SK-N-SH (cell line): ENCODE results near the gene NDUFB11. TPM values are rescaled to one million over a fixed set of nuclear protein-coding genes. Genes with fewer than 3 reads are reported as not detected.

Experiments
- CTCF ChIA-PET: fragments of 300-600, 350-600 bp; formaldehyde crosslinking; extraction: SDS; loops from one replicate; lab custom pipeline; 2021; lab: Yijun Ruan, JAX
- POLR2A ChIA-PET: fragments of 350-600 bp; sonication (Branson Sonifier 250); formaldehyde crosslinking; extraction: SDS; loops from one replicate; lab custom pipeline; 2020; ENCODE audit warnings: antibody characterized with exemption, inconsistent platforms; lab: Yijun Ruan, JAX
- DNase-seq: peaks from one replicate; pipeline ENCODE4 v3.0.0; 2012
- H2AFZ ChIP-seq: fragments of 200-600 bp; sonication (generic); 2 replicates; pipeline ENCODE4 v1.8.1; 2016; ENCODE audit warnings: antibody characterized with exemption, mild to moderate bottlenecking, low read depth
- H3F3A ChIP-seq: fragments of 200-600 bp; sonication (generic); replicated peaks from 2 replicates; pipeline ENCODE3; 2016; ENCODE audit warnings: antibody characterized with exemption, mild to moderate bottlenecking; ENCODE audit not compliant: insufficient read depth
- H3K27ac ChIP-seq, 2 experiments: fragments of 200-500 bp in 1 of 2; fragments of 200-600 bp in 1 of 2; sonication (Bioruptor generic) in 1 of 2; sonication (generic), shearing (Covaris generic) in 1 of 2; 2 replicates each; pipeline versions ENCODE4 v1.5.1 to v1.6.1; 2014 to 2016; ENCODE audit warnings: low read depth in 2 of 2, inconsistent platforms in 1 of 2, low read length in 1 of 2, mild to moderate bottlenecking in 1 of 2, mixed read lengths in 1 of 2
- H3K27me3 ChIP-seq: fragments of 200-600 bp; sonication (generic), shearing (Covaris generic); 2 replicates; pipeline ENCODE4 v1.6.1; 2016; ENCODE audit warnings: mixed run types; ENCODE audit not compliant: insufficient read depth
- H3K36me3 ChIP-seq, 2 experiments: fragments of 200-500 bp in 1 of 2; fragments of 200-600 bp in 1 of 2; sonication (Bioruptor generic) in 1 of 2; sonication (generic) in 1 of 2; replicated peaks in 1 of 2; 2 replicates each; pipeline versions ENCODE3 to v1.5.1; 2014 to 2016; ENCODE audit warnings: low read length in 1 of 2, mild to moderate bottlenecking in 1 of 2; ENCODE audit not compliant: insufficient read depth in 2 of 2, control insufficient read depth in 1 of 2
- H3K4me1 ChIP-seq, 2 experiments: fragments of 200-500 bp in 1 of 2; fragments of 200-600 bp in 1 of 2; sonication (Bioruptor generic) in 1 of 2; sonication (generic), shearing (Covaris generic) in 1 of 2; 2 replicates each; pipeline versions ENCODE4 v1.5.1 to v1.6.1; 2014 to 2016; ENCODE audit warnings: low read depth in 1 of 2, low read length in 1 of 2, mixed run types in 1 of 2; ENCODE audit not compliant: insufficient read depth in 2 of 2, control insufficient read depth in 1 of 2
- H3K4me2 ChIP-seq: fragments of 200-600 bp; sonication (generic), shearing (Covaris generic); 2 replicates; pipeline ENCODE4 v1.6.1; 2017; ENCODE audit warnings: mixed run types
- H3K4me3 ChIP-seq, 2 experiments: fragments of 200-500 bp in 1 of 2; fragments of 200-600 bp in 1 of 2; sonication (Bioruptor generic) in 1 of 2; sonication (generic), shearing (Covaris generic) in 1 of 2; 2 replicates each; pipeline versions ENCODE4 v1.5.1 to v1.8.1; 2014 to 2016; ENCODE audit warnings: low read depth in 2 of 2, inconsistent platforms in 1 of 2, low read length in 1 of 2, mild to moderate bottlenecking in 1 of 2, mixed read lengths in 1 of 2, moderate library complexity in 1 of 2
- H3K79me2 ChIP-seq: fragments of 200-600 bp; sonication (generic); 2 replicates; pipeline ENCODE4 v1.8.1; 2017; ENCODE audit warnings: mild to moderate bottlenecking; ENCODE audit not compliant: insufficient read depth
- H3K9ac ChIP-seq: fragments of 200-600 bp; sonication (generic); 2 replicates; pipeline ENCODE4 v1.6.1; 2017; ENCODE audit warnings: mixed run types
- H3K9me2 ChIP-seq: fragments of 200-600 bp; sonication (generic); 2 replicates; pipeline ENCODE4 v1.6.1; 2017; ENCODE audit warnings: mixed run types
- H3K9me3 ChIP-seq: fragments of 200-600 bp; sonication (generic); 2 replicates; pipeline ENCODE4 v1.6.1; 2017; ENCODE audit warnings: mixed run types, mild to moderate bottlenecking, moderate library complexity
- H4K20me1 ChIP-seq: fragments of 200-600 bp; sonication (generic); 2 replicates; pipeline ENCODE4 v1.6.1; 2017; ENCODE audit warnings: mild to moderate bottlenecking, mixed run types; ENCODE audit not compliant: insufficient read depth
- CTCF ChIP-seq: fragments of 200-600 bp; sonication (generic); IDR thresholded peaks from 2 replicates; pipeline ENCODE4 v1.6.1; 2017; ENCODE audit warnings: antibody characterized with exemption, mild to moderate bottlenecking, moderate library complexity
- ELF1 ChIP-seq: IDR thresholded peaks from 2 replicates; pipeline ENCODE4 v1.4.0; 2012
- EP300 ChIP-seq, 2 experiments: IDR thresholded peaks; 2 replicates each; pipeline versions ENCODE4 v1.4.0 to v1.6.1; 2012; ENCODE audit warnings: borderline replicate concordance in 1 of 2, low read depth in 1 of 2, low read length in 1 of 2
- GABPA ChIP-seq: IDR thresholded peaks from 2 replicates; pipeline ENCODE4 v1.4.0; 2012; ENCODE audit warnings: low read depth, mild to moderate bottlenecking
- MEF2A ChIP-seq: IDR thresholded peaks from 2 replicates; pipeline ENCODE4 v1.4.0; 2012; ENCODE audit warnings: low read depth, borderline replicate concordance
- MXI1 ChIP-seq: IDR thresholded peaks from 2 replicates; pipeline ENCODE4 v1.6.1; 2012; ENCODE audit warnings: mild to moderate bottlenecking, low read depth, low read length, improper control_type of control experiment
- NFIC ChIP-seq: IDR thresholded peaks from 2 replicates; pipeline ENCODE4 v1.4.0; 2012; ENCODE audit warnings: borderline replicate concordance
- POLR2AphosphoS5 ChIP-seq: IDR thresholded peaks from 2 replicates; pipeline ENCODE4 v1.6.1; 2012; ENCODE audit warnings: low read depth, low read length
- RAD21 ChIP-seq: IDR thresholded peaks from 2 replicates; pipeline ENCODE4 v1.6.1; 2012; ENCODE audit warnings: mild to moderate bottlenecking, low read length
- RCOR1 ChIP-seq: fragments of 150-350 bp; IDR thresholded peaks from 2 replicates; pipeline ENCODE4 v1.6.1; 2017; ENCODE audit warnings: antibody characterized with exemption, low read length
- RFX5 ChIP-seq: IDR thresholded peaks from 2 replicates; pipeline ENCODE4 v1.6.1; 2012; ENCODE audit warnings: mild to moderate bottlenecking, improper control_type of control experiment, low read length
- RXRA ChIP-seq: IDR thresholded peaks from 2 replicates; pipeline ENCODE4 v1.4.0; 2012; ENCODE audit warnings: low read depth, mild to moderate bottlenecking, borderline replicate concordance
- SIN3A ChIP-seq: IDR thresholded peaks from 2 replicates; pipeline ENCODE4 v1.6.1; 2012; ENCODE audit warnings: low read depth, mild to moderate bottlenecking, low read length, moderate library complexity, borderline replicate concordance
- SMC3 ChIP-seq: IDR thresholded peaks from 2 replicates; pipeline ENCODE4 v1.6.1; 2012; ENCODE audit warnings: low read depth, low read length, improper control_type of control experiment
- TCF12 ChIP-seq: IDR thresholded peaks from 2 replicates; pipeline ENCODE4 v1.4.0; 2012
- TEAD4 ChIP-seq: IDR thresholded peaks from 2 replicates; pipeline ENCODE4 v1.4.0; 2012; ENCODE audit warnings: mild to moderate bottlenecking, borderline replicate concordance; ENCODE audit not compliant: insufficient read depth
- USF2 ChIP-seq: fragments of 150-350 bp; IDR thresholded peaks from 2 replicates; pipeline ENCODE4 v1.6.1; 2017; ENCODE audit warnings: antibody characterized with exemption, low read length, low read depth, borderline replicate concordance
- ZBTB33 ChIP-seq: IDR thresholded peaks from 2 replicates; pipeline ENCODE4 v1.4.0; 2012; ENCODE audit warnings: low read depth, borderline replicate concordance
- WGBS: methylation state at CpG from one replicate; pipeline ENCODE4 v1.1.6; 2017; ENCODE audit warnings: low lambda C conversion rate; 5-methylcytosine and 5-hydroxymethylcytosine counted together
- polyA plus RNA-seq, 3 experiments: library from polyadenylated mRNA; depleted of rRNA; stranded (reverse); fragments of >200 nt; gene quantifications; 2 replicates each; pipeline ENCODE4 v1.2.3, GENCODE V29; 2012

Gene NDUFB11
- polyA plus RNA-seq, 1 of the 3 experiments (the other 2 are of a cell fraction) = 107 TPM

- Histone ChIP-seq H4K20me1 (no peaks in the 10 kb centered on the region), H3K4me2 (no peak overlapping the region), H3K9me2 (no peaks in the 10 kb centered on the region), H3K27me3 (peaks cover 30% of the 10 kb centered on the region; the same call in 1 of the 2 replicates), H2AFZ (no peak overlapping the region), H3K9me3 (no peaks in the 10 kb centered on the region), H3K4me3 (no peak overlapping the region), H3K4me1 (no peaks in the 10 kb centered on the region; a peak in 1 of 4 replicates), H3K79me2 (no peaks in the 10 kb centered on the region), H3F3A (no peaks in the 10 kb centered on the region), H3K36me3 (peaks cover 0 to 18% of the 10 kb centered on the region in 2 experiments), H3K27ac (no peak overlapping the region), H3K9ac (no peak overlapping the region)
- DNase-seq = no peak
- ChIA-PET POLR2A (no interaction called here), CTCF (interaction anchor here (1.3 kb wide), 1 partner anchor 338 kb away, joined by 3 read pairs; no protein-coding TSS in a partner anchor)
- WGBS = 43% methylated on average over 3 of the region's 17 CpGs
- TF ChIP-seq TEAD4 (no peak), ZBTB33 (no peak), GABPA (no peak), USF2 (no peak), POLR2AphosphoS5 (no peak), RXRA (no peak), RFX5 (no peak), TCF12 (no peak), SIN3A (no peak)
Observed at GRCh38 chrX:47185241-47185640, 40.7 kb upstream of the NDUFB11 start.

- Histone ChIP-seq H3K79me2 (no peaks in the 10 kb centered on the region), H3K9me2 (no peaks in the 10 kb centered on the region), H3K4me3 (no peak overlapping the region), H3F3A (no peaks in the 10 kb centered on the region), H3K4me1 (no peaks in the 10 kb centered on the region), H2AFZ (no peak overlapping the region), H3K9ac (no peak overlapping the region), H3K27ac (no peak overlapping the region), H4K20me1 (no peaks in the 10 kb centered on the region), H3K4me2 (no peak overlapping the region), H3K9me3 (no peaks in the 10 kb centered on the region), H3K36me3 (peaks cover 0 to 18% of the 10 kb centered on the region in 2 experiments), H3K27me3 (peaks cover 30% of the 10 kb centered on the region; the same call in 1 of the 2 replicates)
- CTCF ChIA-PET = interaction anchor here (0.7 to 1.3 kb wide), 2 partner anchors 200 to 339 kb away, joined by 3 read pairs; no protein-coding TSS in a partner anchor
- POLR2A ChIA-PET = no interaction called here
- DNase-seq = no peak
- 75% methylated on average over 4 of the region's 4 CpGs for WGBS
- TF ChIP-seq MXI1 = no peak
- no peak for TF ChIP-seq RAD21
- no peak for TF ChIP-seq SMC3
- TF ChIP-seq MEF2A = no peak
- no peak for TF ChIP-seq EP300 (IDR thresholded peaks at IDR 0.05; ENCODE audit: borderline replicate concordance in 1 of 2, low read depth in 1 of 2, low read length in 1 of 2)
- no peak for TF ChIP-seq ELF1
- no peak for TF ChIP-seq CTCF
- TF ChIP-seq RCOR1 = no peak
- TF ChIP-seq NFIC = no peak
Observed at GRCh38 chrX:47184486-47184885, 40.0 kb upstream of the NDUFB11 start.
